ENCODE results near the gene C5orf46. TPM values are rescaled to one million over a fixed set of nuclear protein-coding genes. Genes with fewer than 3 reads are reported as not detected.

The C5orf46 gene
- polyA plus RNA-seq, 3 donors = not detected

DNA sequence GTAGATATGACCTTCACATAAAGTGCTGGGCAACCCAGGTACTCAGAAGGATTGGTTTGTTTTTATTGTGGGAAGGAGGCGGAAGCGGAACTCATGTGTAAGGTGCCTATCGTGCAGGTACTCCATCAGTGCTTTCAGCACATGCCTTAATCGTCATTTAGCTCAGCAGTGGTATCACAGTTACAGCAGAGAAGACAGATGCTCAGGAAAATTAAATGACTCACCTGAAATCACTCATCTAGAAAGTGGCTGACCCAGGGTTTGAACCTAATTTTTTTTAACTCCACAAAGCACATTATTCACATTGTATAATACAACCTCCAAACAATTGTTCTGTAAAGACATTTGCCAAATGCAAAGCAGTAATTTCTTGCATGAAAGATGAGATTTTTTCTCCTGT is 2.2 kb downstream of the C5orf46 start:
- Mint-ChIP-seq H3K4me1 (peaks cover 4% of the 10 kb centered on the region), H3K36me3 (no peaks in the 10 kb centered on the region), H3K27me3 (ENCODE audit: low read depth in 3 of 3) (no peaks in the 10 kb centered on the region), H3K4me3 (no peak overlapping the region), H3K9me3 (peaks cover 0 to 2% (median 0%) of the 10 kb centered on the region in 7 donors), H3K27ac (no peak overlapping the region)
- Histone ChIP-seq H3K27ac (ENCODE audit: low read depth in 1 of 2, low read length in 2 of 2) (no peak overlapping the region), H3K36me3 (replicated peaks in 1 of 2; ENCODE audit: control insufficient read depth in 1 of 2, insufficient read depth in 2 of 2, low read length in 2 of 2) (no peaks in the 10 kb centered on the region), H4K20me1 (ENCODE audit: insufficient read depth, low read length) (no peaks in the 10 kb centered on the region), H3K27me3 (ENCODE audit: control insufficient read depth in 2 of 2, insufficient read depth in 2 of 2, low read length in 2 of 2) (no peaks in the 10 kb centered on the region), H2AFZ (ENCODE audit: insufficient read depth, low read depth, low read length, poor library complexity, severe bottlenecking) (no peak overlapping the region), H3K9ac (ENCODE audit: insufficient read depth, low read length, poor library complexity, severe bottlenecking) (no peak overlapping the region), H3K4me3 (replicated peaks in 1 of 3; ENCODE audit: low read depth in 2 of 3, low read length in 3 of 3) (no peak overlapping the region), H3K4me1 (ENCODE audit: control insufficient read depth in 1 of 2, insufficient read depth in 2 of 2, low read length in 2 of 2) (no peaks in the 10 kb centered on the region), H3K4me2 (replicated peaks; ENCODE audit: extremely low read depth, low read length, poor library complexity, severe bottlenecking) (no peak overlapping the region), H3K79me2 (ENCODE audit: insufficient read depth, low read length) (no peaks in the 10 kb centered on the region), H3K9me3 (replicated peaks in 1 of 2; ENCODE audit: control insufficient read depth in 1 of 2, insufficient read depth in 1 of 2, low read length in 2 of 2) (no peaks in the 10 kb centered on the region)
- intact Hi-C loops (cut with micrococcal nuclease) = no loop called here
- WGBS (ENCODE audit: insufficient coverage) = 100% methylated on average over 3 of the region's 4 CpGs
- no peak for DNase-seq
- TF ChIP-seq, protein P1, sequence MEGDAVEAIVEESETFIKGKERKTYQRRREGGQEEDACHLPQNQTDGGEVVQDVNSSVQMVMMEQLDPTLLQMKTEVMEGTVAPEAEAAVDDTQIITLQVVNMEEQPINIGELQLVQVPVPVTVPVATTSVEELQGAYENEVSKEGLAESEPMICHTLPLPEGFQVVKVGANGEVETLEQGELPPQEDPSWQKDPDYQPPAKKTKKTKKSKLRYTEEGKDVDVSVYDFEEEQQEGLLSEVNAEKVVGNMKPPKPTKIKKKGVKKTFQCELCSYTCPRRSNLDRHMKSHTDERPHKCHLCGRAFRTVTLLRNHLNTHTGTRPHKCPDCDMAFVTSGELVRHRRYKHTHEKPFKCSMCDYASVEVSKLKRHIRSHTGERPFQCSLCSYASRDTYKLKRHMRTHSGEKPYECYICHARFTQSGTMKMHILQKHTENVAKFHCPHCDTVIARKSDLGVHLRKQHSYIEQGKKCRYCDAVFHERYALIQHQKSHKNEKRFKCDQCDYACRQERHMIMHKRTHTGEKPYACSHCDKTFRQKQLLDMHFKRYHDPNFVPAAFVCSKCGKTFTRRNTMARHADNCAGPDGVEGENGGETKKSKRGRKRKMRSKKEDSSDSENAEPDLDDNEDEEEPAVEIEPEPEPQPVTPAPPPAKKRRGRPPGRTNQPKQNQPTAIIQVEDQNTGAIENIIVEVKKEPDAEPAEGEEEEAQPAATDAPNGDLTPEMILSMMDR (IDR thresholded peaks at IDR 0.05) = no peak

- no peaks in the 10 kb centered on the region for H4K20me1 ChIP-seq (ENCODE audit: insufficient read depth, low read length)
- no peaks in the 10 kb centered on the region for H3K36me3 ChIP-seq (replicated peaks in 1 of 2; ENCODE audit: control insufficient read depth in 1 of 2, insufficient read depth in 2 of 2, low read length in 2 of 2)
- no peak overlapping the region for H3K4me2 ChIP-seq (replicated peaks; ENCODE audit: extremely low read depth, low read length, poor library complexity, severe bottlenecking)
- no peaks in the 10 kb centered on the region for H3K36me3 Mint-ChIP-seq
- no peak overlapping the region for H3K4me3 Mint-ChIP-seq
- TF ChIP-seq, protein P1 (IDR thresholded peaks at IDR 0.05) = no peak
- DNase-seq = no peak
- H3K4me1 ChIP-seq (ENCODE audit: control insufficient read depth in 1 of 2, insufficient read depth in 2 of 2, low read length in 2 of 2) = no peaks in the 10 kb centered on the region
- H3K4me1 Mint-ChIP-seq = peaks cover 4% of the 10 kb centered on the region
- no peaks in the 10 kb centered on the region for H3K79me2 ChIP-seq (ENCODE audit: insufficient read depth, low read length)
- no peak overlapping the region for H3K27ac Mint-ChIP-seq
- no peak overlapping the region for H3K4me3 ChIP-seq (replicated peaks in 1 of 3; ENCODE audit: low read depth in 2 of 3, low read length in 3 of 3)
- no peak overlapping the region for H3K9ac ChIP-seq (ENCODE audit: insufficient read depth, low read length, poor library complexity, severe bottlenecking)
- H3K9me3 ChIP-seq (replicated peaks in 1 of 2; ENCODE audit: control insufficient read depth in 1 of 2, insufficient read depth in 1 of 2, low read length in 2 of 2) = no peaks in the 10 kb centered on the region
- H3K27ac ChIP-seq (ENCODE audit: low read depth in 1 of 2, low read length in 2 of 2) = no peak overlapping the region
- intact Hi-C loops (cut with micrococcal nuclease) = no loop called here
- H3K9me3 Mint-ChIP-seq = no peaks in the 10 kb centered on the region
- no peaks in the 10 kb centered on the region for H3K27me3 Mint-ChIP-seq (ENCODE audit: low read depth in 3 of 3)
- no peak overlapping the region for H2AFZ ChIP-seq (ENCODE audit: insufficient read depth, low read depth, low read length, poor library complexity, severe bottlenecking)
- H3K27me3 ChIP-seq (ENCODE audit: control insufficient read depth in 2 of 2, insufficient read depth in 2 of 2, low read length in 2 of 2) = no peaks in the 10 kb centered on the region
These were observed 3.7 kb downstream of the C5orf46 start for GRCh38 chr5:147902609-147903115.
